Astrocyte of the cerebellum (primary cell): ENCODE results near the gene B3GNT8.

ENCODE experiments used
- DNase-seq: peaks from one replicate; pipeline ENCODE4 v3.0.0-alpha.2; 2011; ENCODE audit warnings: low read depth
- H3K4me3 ChIP-seq: 2 replicates; pipeline ENCODE4 v1.5.1; 2011; ENCODE audit warnings: mild to moderate bottlenecking, low read depth, low read length, moderate library complexity
- in situ Hi-C: cut with HindIII; loops from 2 replicates; pipeline ENCODE4 v1.10.0; 2017; ENCODE audit warnings: low sequenced_read_pairs
- TF ChIP-seq, protein P1 (sequence below): IDR thresholded peaks from 2 replicates; pipeline ENCODE4 v1.5.1; 2012; ENCODE audit warnings: low read length, low read depth, moderate library complexity, mild to moderate bottlenecking; ENCODE audit errors: missing control alignments

B3GNT8 gene

DNA sequence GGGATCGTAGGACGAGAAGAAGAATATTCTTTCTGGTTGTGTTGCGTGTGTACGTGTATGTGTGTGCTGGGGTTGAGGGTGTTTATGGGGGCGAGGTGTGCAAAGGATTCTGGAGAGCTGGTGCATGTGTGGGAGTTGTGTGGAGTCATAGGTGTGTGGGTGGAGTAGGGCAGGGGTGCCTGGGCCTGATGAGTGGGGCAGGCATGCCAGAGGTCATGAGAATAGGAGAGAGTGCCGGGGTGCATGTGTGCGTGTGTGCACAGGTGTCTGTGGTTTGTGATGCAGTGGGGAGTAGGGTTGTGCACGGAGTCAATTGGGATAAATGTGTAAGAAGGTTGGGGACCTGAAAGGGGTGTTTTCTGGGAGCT is 50.2 kb downstream of the B3GNT8 start:
- TF ChIP-seq, protein P1, sequence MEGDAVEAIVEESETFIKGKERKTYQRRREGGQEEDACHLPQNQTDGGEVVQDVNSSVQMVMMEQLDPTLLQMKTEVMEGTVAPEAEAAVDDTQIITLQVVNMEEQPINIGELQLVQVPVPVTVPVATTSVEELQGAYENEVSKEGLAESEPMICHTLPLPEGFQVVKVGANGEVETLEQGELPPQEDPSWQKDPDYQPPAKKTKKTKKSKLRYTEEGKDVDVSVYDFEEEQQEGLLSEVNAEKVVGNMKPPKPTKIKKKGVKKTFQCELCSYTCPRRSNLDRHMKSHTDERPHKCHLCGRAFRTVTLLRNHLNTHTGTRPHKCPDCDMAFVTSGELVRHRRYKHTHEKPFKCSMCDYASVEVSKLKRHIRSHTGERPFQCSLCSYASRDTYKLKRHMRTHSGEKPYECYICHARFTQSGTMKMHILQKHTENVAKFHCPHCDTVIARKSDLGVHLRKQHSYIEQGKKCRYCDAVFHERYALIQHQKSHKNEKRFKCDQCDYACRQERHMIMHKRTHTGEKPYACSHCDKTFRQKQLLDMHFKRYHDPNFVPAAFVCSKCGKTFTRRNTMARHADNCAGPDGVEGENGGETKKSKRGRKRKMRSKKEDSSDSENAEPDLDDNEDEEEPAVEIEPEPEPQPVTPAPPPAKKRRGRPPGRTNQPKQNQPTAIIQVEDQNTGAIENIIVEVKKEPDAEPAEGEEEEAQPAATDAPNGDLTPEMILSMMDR: no peak
- in situ Hi-C loops: no loop called here
- no peak for DNase-seq
- peak overlapping the region; percentile 45 for H3K4me3 ChIP-seq

DNA sequence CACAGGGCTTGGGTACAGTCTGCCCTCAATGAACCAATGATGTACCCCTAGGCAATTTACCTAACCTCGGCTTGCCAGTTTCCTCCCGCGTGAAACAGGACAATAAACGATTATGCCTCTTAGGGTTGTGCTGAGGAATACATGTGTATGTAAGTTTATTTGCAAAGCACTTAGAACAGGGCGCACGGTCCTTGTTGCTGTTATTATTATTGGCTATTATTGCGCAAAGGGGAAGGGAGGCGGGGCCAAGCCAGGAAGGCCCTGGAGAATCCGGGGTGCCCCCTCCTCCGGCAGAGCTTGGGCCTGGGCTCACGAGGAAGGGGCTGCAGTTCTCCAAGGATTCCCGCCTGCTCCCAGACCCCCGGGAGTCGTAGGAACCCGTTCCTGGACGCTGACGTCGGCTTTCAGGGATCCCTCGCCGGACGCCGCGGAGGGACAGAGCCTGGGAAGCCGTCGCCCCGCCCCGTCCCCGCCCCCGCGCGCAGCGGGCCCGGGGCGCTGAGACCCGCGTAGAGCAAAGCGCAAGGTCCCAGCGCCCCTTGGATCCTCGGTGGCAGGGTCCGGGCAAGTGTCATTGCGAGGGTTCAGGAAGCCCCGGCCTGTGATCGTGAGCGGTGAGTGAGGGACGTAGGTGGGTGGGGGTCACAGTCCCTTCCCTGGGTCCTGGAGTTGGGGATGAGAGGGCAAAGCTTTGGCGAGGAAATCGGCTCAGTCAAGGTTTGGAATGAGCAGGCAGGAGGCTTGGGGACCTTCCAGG is 50.8 kb downstream of the B3GNT8 start, which contains the start of gene TMEM91:
Gene TMEM91 (plus strand): TSS at position 293 of the 757 bp plus-strand sequence. CDS start 1,777 bp downstream, outside the sequence.
- TF ChIP-seq, protein P1: no peak
- no peak for DNase-seq
- peak within 1 kb of the TSS; percentile 45 for H3K4me3 ChIP-seq
- in situ Hi-C loops: no loop called here
